GM18951 (cell line): ENCODE data around the gene LSG1.

ENCODE experiments used
- POLR2A ChIP-seq: IDR thresholded peaks from 4 replicates; pipeline ENCODE4 v1.6.1; 2011; ENCODE audit warnings: mild to moderate bottlenecking; ENCODE audit not compliant: insufficient read length, insufficient read depth; ENCODE audit errors: extremely low read depth
- in situ Hi-C: fragments of 300-500 bp; cut with MboI; formaldehyde crosslinking; loops from one replicate; pipeline ENCODE4 v1.12.0; 2022; ENCODE audit warnings: low sequenced_read_pairs, mixed read lengths, inconsistent platforms; ENCODE audit not compliant: unreplicated experiment

LSG1 gene

GRCh38 chr3:194671900-194672808 lies at the start of gene LSG1:
Gene LSG1, minus strand, starts transcription at chr3:194672191. Its CDS starts 29 bp downstream, at chr3:194672162.
- TF ChIP-seq POLR2A, result peak; percentile 63
- in situ Hi-C loops, result no loop called here

- TF ChIP-seq POLR2A, result no peak
- in situ Hi-C loops, result no loop called here
These were observed 48.1 kb upstream of the LSG1 start for GRCh38 chr3:194720048-194720447.

GRCh38 chr3:194718079-194718478 lies 46.1 kb upstream of the LSG1 start:
- in situ Hi-C loops, result no loop called here
- no peak for TF ChIP-seq POLR2A

- in situ Hi-C loops, result no loop called here
- no peak for TF ChIP-seq POLR2A
These were observed 43.2 kb upstream of the LSG1 start for GRCh38 chr3:194715022-194715800.

GRCh38 chr3:194714564-194714963 lies 42.6 kb upstream of the LSG1 start:
- in situ Hi-C loops, result no loop called here
- TF ChIP-seq POLR2A, result no peak

GRCh38 chr3:194714137-194714455 lies 42.1 kb upstream of the LSG1 start:
- in situ Hi-C loops, result no loop called here
- no peak for TF ChIP-seq POLR2A

- no peak for TF ChIP-seq POLR2A
- in situ Hi-C loops, result no loop called here
These were observed 41.5 kb upstream of the LSG1 start for GRCh38 chr3:194713299-194714136.

- TF ChIP-seq POLR2A, result no peak
- in situ Hi-C loops, result no loop called here
These were observed 39.9 kb upstream of the LSG1 start for GRCh38 chr3:194711913-194712312.

GRCh38 chr3:194711286-194711685 lies 39.3 kb upstream of the LSG1 start:
- no peak for TF ChIP-seq POLR2A
- in situ Hi-C loops, result no loop called here

- in situ Hi-C loops, result no loop called here
- no peak for TF ChIP-seq POLR2A
These were observed 35.2 kb upstream of the LSG1 start for GRCh38 chr3:194707147-194707540.

- no peak for TF ChIP-seq POLR2A
- in situ Hi-C loops, result no loop called here
These were observed 33.8 kb upstream of the LSG1 start for GRCh38 chr3:194705761-194706160.

- in situ Hi-C loops, result no loop called here
- no peak for TF ChIP-seq POLR2A
These were observed 33.2 kb upstream of the LSG1 start for GRCh38 chr3:194705227-194705626.

- TF ChIP-seq POLR2A, result no peak
- in situ Hi-C loops, result no loop called here
These were observed 30.6 kb upstream of the LSG1 start for GRCh38 chr3:194702545-194702944.
